BLaER1 (cell line): ENCODE data around the gene PPM1N.
"Not testable (repeated sequence)": the region's sequence is repeated elsewhere in the genome, so short reads cannot be mapped to it uniquely, and the experiment has no call there.

Source experiments
- H3K27ac ChIP-seq: shearing (Covaris generic); formaldehyde crosslinking; 2 replicates; pipeline ENCODE4 v1.8.1; 2022
- H3K27me3 ChIP-seq: shearing (Covaris generic); formaldehyde crosslinking; 2 replicates; pipeline ENCODE4 v1.8.1; 2022
- H3K36me3 ChIP-seq: shearing (Covaris generic); formaldehyde crosslinking; 2 replicates; pipeline ENCODE4 v1.8.1; 2022
- H3K4me1 ChIP-seq: shearing (Covaris generic); formaldehyde crosslinking; 2 replicates; pipeline ENCODE4 v1.8.1; 2022
- H3K4me2 ChIP-seq: shearing (Covaris generic); formaldehyde crosslinking; 2 replicates; pipeline ENCODE4 v1.8.1; 2022
- H3K4me3 ChIP-seq: shearing (Covaris generic); formaldehyde crosslinking; 2 replicates; pipeline ENCODE4 v1.8.1; 2022
- H3K9ac ChIP-seq: shearing (Covaris generic); formaldehyde crosslinking; 2 replicates; pipeline ENCODE4 v1.8.1; 2022
- H3K9me3 ChIP-seq: shearing (Covaris generic); formaldehyde crosslinking; 2 replicates; pipeline ENCODE4 v1.8.1; 2022
- H4K20me1 ChIP-seq: shearing (Covaris generic); formaldehyde crosslinking; 2 replicates; pipeline ENCODE4 v1.8.1; 2022
- Cebpa-rat ChIP-seq: shearing (Covaris generic); IDR thresholded peaks from 2 replicates; pipeline ENCODE4 v1.8.1; 2022

PPM1N gene

DNA sequence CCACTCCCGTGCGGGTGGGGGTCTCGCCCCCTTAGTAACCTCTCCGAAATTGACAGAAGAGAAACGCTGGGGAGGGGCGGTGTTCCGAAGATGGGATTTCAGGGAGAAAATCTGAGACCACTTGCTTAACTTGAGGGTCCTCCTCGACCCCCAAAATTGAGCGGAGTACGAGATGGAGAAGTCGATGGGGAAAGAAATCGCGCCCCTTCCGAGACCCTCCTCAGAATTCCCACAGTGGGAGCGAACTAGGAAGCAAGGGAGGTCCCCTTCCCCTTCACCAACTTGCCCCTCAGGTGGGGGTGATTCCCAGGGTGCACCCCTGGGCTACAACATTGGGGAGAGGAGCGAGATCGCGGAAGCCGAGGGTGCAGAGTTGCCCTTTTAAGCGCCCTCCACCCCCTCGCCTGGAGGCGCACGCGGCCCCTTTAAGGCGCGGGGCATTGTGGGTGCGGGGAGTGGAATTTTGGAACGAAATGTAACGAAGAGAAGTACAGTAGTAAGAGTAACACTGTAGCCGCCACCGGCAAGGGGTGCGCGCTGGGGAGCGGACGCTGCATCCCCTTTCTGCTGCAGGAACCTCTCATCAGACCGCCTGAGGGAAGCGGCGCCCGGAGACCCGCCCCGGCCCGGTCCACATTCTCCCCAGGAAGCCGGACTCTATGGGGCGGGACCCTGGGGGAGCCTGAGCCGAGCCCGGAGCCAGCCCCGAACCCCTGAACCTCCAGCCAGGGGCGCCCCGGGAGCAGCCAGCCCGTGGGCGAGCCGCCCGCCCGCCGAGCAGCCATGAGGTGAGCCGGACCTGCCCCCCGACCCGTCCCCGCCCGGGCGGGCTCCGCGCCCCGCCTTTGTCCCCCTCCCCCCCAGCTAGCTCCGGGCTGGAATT, 9.0 kb downstream of the PPM1N start, which contains the start of gene VASP:
Gene VASP, plus strand, starts transcription at position 491 of the 883 bp plus-strand sequence. Its CDS starts 293 bp downstream, at position 784.
- Histone ChIP-seq H3K27ac (peak within 1 kb of the TSS; percentile 83), H3K9me3 (no peaks in the 10 kb centered on the region), H3K36me3 (no peaks in the 10 kb centered on the region), H3K4me1 (peaks cover 50% of the 10 kb centered on the region), H3K4me2 (peak within 1 kb of the TSS; percentile 100), H3K9ac (peak within 1 kb of the TSS; percentile 88), H3K27me3 (no peaks in the 10 kb centered on the region), H3K4me3 (peak within 1 kb of the TSS; percentile 96), H4K20me1 (peaks cover 45% of the 10 kb centered on the region)
- no peak for TF ChIP-seq Cebpa-rat

DNA sequence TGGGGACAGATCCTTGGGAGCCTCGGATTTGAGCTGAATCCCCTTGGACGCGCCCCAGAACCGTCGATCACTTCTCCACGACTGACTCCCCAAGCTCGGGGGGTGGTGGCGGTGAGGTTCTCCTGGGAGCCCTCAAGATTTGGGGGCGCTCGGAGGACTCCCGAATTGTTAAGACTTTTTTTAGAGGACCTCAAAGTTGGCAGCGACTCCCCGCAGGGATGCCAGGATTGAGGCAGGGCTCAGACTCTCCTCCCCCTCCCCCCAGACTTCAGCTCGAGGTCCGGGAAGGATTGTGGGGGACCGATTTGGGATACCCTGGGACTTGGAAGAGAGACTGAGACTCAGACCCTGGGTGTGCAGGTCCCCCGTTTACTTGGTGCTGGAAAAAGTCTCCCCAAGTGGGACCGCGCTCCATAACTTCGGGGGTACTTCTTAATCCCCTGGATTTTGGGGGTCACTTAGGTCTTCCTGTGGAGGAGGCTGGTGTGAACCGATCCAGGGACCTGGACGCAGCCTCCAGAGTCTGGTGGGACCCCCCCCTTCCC, 9.7 kb downstream of the PPM1N start:
- no peaks in the 10 kb centered on the region for H3K9me3 ChIP-seq
- no peak for TF ChIP-seq Cebpa-rat
- peaks cover 52% of the 10 kb centered on the region for H4K20me1 ChIP-seq
- peaks cover 52% of the 10 kb centered on the region for H3K4me1 ChIP-seq
- peak overlapping the region; percentile 83 for H3K27ac ChIP-seq
- no peaks in the 10 kb centered on the region for H3K36me3 ChIP-seq
- H3K4me3 ChIP-seq, result peak overlapping the region; percentile 96
- H3K9ac ChIP-seq, result peak overlapping the region; percentile 88
- peak overlapping the region; percentile 100 for H3K4me2 ChIP-seq
- no peaks in the 10 kb centered on the region for H3K27me3 ChIP-seq

DNA sequence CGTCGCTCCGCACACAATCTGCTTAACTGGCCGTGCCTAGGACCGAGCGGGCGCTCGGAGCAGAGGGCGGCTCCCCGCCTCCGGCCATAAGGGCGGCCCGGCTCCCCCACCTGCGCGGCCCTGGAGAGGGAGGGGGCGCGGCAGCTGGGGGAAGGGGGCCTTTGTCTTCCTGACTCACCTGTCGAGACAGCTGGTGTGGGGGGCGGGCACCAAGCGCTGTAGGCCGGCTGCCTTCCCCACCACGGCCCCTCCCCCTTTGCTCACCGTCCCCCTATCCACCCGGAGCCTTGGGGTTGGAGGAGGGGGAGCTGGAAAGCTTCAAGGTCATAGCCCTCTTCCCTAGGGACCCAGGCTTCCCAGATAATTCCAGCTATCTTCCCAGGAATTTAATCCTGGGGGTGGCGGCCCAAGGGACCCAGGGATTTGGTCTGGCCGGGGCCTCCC, 10.2 kb downstream of the PPM1N start:
- Histone ChIP-seq H3K27me3 (no peaks in the 10 kb centered on the region), H3K4me2 (peak overlapping the region; percentile 100), H3K4me3 (peak overlapping the region; percentile 96), H3K9me3 (no peaks in the 10 kb centered on the region), H3K36me3 (no peaks in the 10 kb centered on the region), H3K27ac (peak overlapping the region; percentile 83), H4K20me1 (peaks cover 57% of the 10 kb centered on the region), H3K4me1 (peaks cover 57% of the 10 kb centered on the region), H3K9ac (peak overlapping the region; percentile 88)
- no peak for TF ChIP-seq Cebpa-rat

DNA sequence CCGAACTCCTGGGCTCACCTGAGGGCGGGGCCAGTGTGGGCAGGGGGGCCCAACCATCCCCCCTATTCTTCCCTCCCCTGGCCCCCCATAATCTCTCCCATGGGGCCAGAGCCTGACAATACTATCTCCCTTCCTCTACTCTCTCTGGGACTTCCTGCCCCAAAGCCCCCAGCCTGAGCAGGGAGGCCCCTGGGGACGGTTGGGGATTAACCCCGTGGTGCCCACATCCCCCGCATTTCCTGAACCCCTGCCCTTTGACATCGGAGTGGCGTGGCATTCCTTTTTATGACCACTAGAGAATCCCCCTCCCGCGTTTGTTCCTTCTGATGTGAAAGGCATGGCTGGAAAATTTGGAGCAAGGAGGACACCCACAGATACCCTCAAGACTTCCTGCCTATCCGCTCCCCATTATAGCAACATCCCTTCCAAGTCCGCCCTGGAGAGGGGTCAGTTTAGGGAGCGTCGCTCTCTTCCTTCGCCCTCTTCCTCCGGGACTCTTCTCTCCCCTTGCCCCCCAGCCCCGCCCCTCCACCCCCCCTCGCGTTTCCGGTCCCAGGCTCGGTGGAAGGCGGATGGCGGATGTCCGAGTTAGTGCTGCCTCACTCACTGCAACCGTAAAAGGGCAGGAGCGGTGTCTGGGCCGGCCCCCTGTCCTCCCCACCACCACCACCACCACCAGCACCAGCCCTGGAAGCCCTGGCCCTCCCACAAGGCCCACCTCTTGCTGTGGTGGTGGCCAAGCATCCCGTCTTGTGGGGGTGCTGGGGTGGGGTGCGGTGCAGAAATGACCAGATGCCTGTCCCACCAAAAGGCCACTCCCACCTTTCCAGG, 10.8 kb downstream of the PPM1N start:
- no peaks in the 10 kb centered on the region for H3K36me3 ChIP-seq
- H3K27me3 ChIP-seq, result no peaks in the 10 kb centered on the region
- no peak for TF ChIP-seq Cebpa-rat
- H3K4me1 ChIP-seq, result peaks cover 63% of the 10 kb centered on the region
- peak overlapping the region; percentile 27; the same call in 1 of the 2 replicates for H3K27ac ChIP-seq
- H3K4me3 ChIP-seq, result peak overlapping the region; percentile 96
- peaks cover 63% of the 10 kb centered on the region for H4K20me1 ChIP-seq
- peak overlapping the region; percentile 88 for H3K9ac ChIP-seq
- peak overlapping the region; percentile 100 for H3K4me2 ChIP-seq
- no peaks in the 10 kb centered on the region for H3K9me3 ChIP-seq

DNA sequence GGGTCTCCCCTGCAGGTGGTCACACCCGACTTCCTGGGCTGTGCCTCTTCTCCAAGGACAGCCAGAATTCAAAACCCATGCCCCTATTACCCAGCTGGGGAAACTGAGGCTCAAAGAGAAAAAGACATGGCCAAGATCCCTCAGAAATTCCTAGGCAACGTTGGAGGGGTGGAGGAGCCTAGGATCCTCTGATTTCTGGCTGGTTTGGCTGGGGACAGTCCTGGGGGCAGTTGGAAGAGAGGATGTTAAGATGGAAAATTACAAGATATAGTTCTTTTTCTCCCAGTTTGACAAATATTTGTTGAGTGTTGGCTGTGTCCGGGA, 11.4 kb downstream of the PPM1N start:
- Histone ChIP-seq H4K20me1 (peaks cover 69% of the 10 kb centered on the region), H3K9me3 (no peaks in the 10 kb centered on the region), H3K9ac (no peak overlapping the region), H3K27ac (no peak overlapping the region), H3K4me1 (peaks cover 69% of the 10 kb centered on the region), H3K36me3 (no peaks in the 10 kb centered on the region), H3K27me3 (no peaks in the 10 kb centered on the region), H3K4me2 (peak overlapping the region; percentile 100), H3K4me3 (peak overlapping the region; percentile 96; the same call in 1 of the 2 replicates)
- no peak for TF ChIP-seq Cebpa-rat

DNA sequence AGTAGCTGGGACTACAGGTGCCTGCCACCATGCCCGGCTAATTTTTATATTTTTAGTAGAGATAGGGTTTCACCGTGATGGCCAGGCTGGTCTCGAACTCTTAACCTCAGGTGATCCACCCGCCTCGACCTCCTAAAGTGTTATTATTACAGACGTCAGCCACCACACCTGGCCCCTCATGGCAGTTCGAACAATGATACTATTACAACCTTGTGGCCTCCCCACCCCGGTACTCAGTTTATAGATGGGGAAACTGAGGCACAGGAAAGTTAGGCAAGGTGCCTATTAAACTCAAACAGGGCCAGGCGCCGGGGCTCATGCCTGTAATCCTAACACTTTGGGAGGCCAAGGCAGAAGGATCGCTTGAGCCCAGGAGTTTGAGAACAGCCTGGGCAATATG, 12.1 kb downstream of the PPM1N start:
- H3K9me3 ChIP-seq, H3K36me3 ChIP-seq, H3K27ac ChIP-seq, H3K9ac ChIP-seq, H3K4me3 ChIP-seq, H3K27me3 ChIP-seq: not testable (repeated sequence)
- Histone ChIP-seq H4K20me1 (peaks cover 76% of the 10 kb centered on the region), H3K4me1 (peaks cover 76% of the 10 kb centered on the region), H3K4me2 (peak overlapping the region; percentile 100; the same call in 1 of the 2 replicates)

DNA sequence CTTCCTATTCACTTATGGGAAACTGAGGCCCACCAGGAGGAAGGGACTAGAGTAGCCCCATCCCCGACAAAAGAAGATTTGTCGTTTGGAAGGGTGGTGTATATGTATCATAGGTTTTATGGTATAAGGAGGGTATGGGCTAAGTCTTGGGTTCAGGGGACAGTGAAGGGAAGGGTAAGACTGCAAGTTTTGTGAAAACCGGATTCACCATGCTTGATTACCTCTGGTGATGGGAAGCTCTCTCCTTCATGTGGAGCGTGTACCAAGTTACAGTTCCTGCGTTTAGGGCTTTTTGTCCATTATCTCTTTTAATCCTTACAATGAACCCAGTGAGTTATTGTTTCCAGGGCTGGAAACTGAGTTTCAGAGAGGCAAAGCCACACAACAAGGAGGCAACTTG, 12.8 kb downstream of the PPM1N start:
- no peak overlapping the region for H3K27ac ChIP-seq
- peaks cover 83% of the 10 kb centered on the region for H4K20me1 ChIP-seq
- no peak overlapping the region for H3K4me3 ChIP-seq
- peaks cover 76% of the 10 kb centered on the region for H3K4me1 ChIP-seq
- no peaks in the 10 kb centered on the region for H3K36me3 ChIP-seq
- no peaks in the 10 kb centered on the region for H3K27me3 ChIP-seq
- H3K9me3 ChIP-seq, result no peaks in the 10 kb centered on the region
- TF ChIP-seq Cebpa-rat, result no peak
- H3K4me2 ChIP-seq, result peak overlapping the region; percentile 59; the same call in 1 of the 2 replicates
- no peak overlapping the region for H3K9ac ChIP-seq

DNA sequence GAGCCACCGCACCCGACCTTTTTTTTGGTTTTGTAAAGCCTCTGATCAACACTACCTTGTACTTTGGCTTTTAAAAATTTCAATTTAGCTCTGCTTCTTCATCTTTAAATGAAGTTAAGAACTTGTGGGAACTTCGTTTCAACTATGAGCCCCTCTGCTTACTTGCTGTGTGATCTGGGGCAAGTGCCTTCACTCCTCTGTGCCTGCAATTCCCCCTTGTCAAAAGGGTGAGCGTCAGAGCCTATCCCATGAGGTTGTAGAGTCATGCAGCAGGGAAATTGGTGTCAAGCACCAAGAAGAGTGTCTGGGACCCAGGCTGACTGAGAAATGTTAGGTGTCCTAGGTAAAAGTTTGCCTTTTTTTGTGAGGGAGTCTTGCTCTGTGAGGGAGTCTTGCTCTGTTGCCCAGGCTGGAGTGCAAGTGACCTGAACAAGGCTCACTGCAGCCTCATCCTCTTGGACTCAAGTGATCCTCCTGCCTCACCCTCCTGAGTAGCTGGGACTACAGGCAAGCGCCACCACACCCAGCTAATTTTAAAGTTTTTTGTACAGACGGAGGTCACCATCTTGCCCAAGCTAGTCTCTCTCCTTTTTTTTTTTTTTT, 14.7 kb downstream of the PPM1N start:
- Histone ChIP-seq H3K27ac (no peak overlapping the region), H3K4me3 (no peak overlapping the region), H3K4me1 (peaks cover 89% of the 10 kb centered on the region), H3K36me3 (peaks cover 5% of the 10 kb centered on the region), H3K27me3 (no peaks in the 10 kb centered on the region), H3K4me2 (peak overlapping the region; percentile 59), H4K20me1 (peaks cover 96% of the 10 kb centered on the region), H3K9me3 (no peaks in the 10 kb centered on the region), H3K9ac (no peak overlapping the region)
- no peak for TF ChIP-seq Cebpa-rat

DNA sequence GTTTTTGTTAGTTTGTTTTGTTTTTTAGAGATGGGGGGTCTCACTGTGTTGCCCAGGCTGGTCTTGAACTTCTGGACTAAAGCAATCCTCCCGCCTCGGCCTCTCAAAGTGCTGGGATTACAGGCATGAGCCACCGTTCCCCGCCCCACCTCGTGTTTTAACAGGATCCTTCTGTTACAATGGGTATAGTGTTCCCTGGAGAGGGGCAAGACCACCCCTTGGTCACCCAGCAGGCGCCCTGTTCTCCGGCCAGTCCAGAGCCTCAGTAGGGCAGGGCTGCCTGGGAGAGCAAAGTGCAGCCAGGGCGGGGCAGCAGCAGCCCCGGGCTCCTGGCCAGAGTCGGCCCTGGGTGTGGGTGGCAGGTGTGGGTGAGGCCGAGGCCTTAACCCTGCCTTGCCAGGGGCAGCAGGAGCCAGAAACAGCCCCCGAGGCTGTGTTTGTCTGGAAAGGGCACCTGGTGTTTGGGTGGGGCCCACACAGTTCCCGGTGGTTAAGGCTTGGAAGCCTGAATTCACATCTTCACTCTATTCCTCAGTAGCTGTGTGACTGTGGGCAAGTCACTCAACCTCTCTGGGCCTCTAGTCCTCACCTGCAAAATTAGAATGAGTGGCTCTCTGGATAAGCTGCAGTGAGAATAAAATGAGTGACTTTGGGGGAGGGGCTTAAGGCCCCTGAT, 16.3 kb downstream of the PPM1N start:
- no peak overlapping the region; the same call in 1 of the 2 replicates for H3K9ac ChIP-seq
- peak overlapping the region; percentile 31; the same call in 1 of the 2 replicates for H3K27ac ChIP-seq
- no peak overlapping the region for H3K4me3 ChIP-seq

More for the DNA sequence above, 16.3 kb downstream of the PPM1N start:
- H4K20me1 ChIP-seq, result peaks cover 94% of the 10 kb centered on the region
- no peaks in the 10 kb centered on the region for H3K27me3 ChIP-seq
- H3K4me1 ChIP-seq, result peaks cover 78% of the 10 kb centered on the region
- H3K4me2 ChIP-seq, result peak overlapping the region; percentile 59
- no peak for TF ChIP-seq Cebpa-rat
- peaks cover 21% of the 10 kb centered on the region for H3K36me3 ChIP-seq
- no peaks in the 10 kb centered on the region for H3K9me3 ChIP-seq
